Mucosa of gallbladder (tissue), 1 donor: ENCODE measurements around the gene GPBP1. TPM values are rescaled to one million over a fixed set of nuclear protein-coding genes. Genes with fewer than 3 reads are reported as not detected.
A peak's percentile ranks its signal among the peaks of the same experiment; 100 is the strongest.
"Not testable (repeated sequence)": the region's sequence is repeated elsewhere in the genome, so short reads cannot be mapped to it uniquely, and the experiment has no call there.

Source experiments
- DNase-seq: peaks from one replicate; pipeline ENCODE4 v3.0.0-alpha.2; 2020; ENCODE audit warnings: low spot score
- total RNA-seq: library from RNA; stranded (reverse); gene quantifications from one replicate; pipeline ENCODE4 v1.2.1, GENCODE V29; 2021
- donor health status: DM: no; HTN: no; CAD: no.

The GPBP1 gene, protein sequence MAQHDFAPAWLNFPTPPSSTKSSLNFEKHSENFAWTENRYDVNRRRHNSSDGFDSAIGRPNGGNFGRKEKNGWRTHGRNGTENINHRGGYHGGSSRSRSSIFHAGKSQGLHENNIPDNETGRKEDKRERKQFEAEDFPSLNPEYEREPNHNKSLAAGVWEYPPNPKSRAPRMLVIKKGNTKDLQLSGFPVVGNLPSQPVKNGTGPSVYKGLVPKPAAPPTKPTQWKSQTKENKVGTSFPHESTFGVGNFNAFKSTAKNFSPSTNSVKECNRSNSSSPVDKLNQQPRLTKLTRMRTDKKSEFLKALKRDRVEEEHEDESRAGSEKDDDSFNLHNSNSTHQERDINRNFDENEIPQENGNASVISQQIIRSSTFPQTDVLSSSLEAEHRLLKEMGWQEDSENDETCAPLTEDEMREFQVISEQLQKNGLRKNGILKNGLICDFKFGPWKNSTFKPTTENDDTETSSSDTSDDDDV
- total RNA-seq: 64.1 TPM

DNA sequence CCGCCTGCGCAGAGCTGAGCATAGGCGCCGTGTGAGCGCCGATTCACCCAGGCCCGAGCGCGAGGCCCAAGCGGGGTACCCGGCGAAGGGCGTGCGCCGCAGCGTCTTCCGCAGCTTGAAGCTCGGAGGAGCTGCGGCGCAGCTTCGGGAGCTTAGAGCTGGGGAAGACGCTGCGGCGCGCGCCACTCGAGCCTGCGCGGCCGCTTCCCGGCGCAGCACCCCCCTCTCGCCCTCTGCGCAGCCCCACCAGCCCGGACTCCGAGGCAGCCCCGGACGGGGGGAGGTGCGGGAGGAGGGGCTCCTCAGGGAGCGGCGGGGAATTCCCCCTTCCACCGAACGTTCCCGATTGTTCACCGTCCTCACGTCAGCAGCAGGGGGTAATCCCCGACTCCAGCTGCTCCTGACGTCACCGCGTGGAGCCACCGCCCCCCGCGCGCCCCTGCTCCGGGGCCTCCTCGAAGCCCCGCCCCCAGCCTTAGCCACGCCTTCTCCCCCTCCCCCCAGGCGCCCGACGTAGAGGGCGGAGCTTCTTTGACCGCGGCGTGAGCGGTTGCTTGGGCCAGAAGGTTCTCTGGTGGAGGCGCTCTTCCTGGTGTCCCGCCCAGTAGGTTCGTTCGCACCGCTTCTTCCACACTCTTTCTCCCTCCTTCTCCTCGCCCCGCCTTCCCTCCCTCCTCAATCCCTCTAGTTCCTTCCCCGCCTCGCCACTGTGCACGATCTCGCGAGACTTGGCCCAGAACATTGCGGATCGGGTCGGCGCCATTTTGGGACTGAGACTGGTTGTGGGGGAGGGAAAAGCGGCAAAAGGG, at the start of gene GPBP1:
TSS of gene GPBP1 (plus strand) at position 741 of the 809 bp plus-strand sequence. CDS start 40,072 bp downstream, outside the sequence.
- peak; percentile 99 for DNase-seq

DNA sequence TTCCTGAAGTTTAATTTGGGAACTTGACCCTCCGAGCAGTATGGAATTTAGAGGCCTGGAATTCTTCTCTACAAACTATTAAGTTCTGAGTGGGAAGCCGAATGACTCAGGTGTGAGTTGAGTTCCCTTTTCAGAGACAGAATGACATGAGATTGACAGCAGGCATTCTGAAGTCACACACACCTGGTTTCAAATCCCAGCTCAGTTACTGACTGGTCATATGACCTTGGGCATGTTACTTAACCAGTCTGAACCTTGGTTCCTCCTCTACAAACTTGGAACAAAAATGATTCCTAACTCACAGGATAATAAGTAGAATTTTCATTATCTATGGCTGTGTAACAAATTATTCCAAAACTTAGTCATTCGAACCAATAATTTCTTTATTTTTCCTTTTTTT, 45.5 kb upstream of the GPBP1 start:
- no peak for DNase-seq

DNA sequence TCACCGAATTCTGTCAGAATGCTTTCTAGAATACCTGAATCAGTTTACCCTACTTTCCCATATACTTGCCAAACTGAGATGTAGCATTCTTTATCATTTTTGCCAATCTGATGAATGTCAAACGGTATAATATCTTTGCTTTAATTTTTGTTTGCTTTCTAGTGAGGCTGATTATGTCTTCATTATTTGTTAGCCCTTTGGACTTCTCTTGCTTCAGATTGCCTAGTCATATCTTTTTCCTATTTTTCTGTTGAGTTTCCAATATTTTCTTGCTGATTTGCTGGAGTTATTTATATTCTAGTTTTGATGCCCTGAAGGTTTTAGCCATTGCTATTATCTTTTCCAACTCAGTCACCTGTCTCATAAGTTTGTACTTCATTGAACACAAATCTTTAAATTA, 40.3 kb upstream of the GPBP1 start:
- no peak for DNase-seq

DNA sequence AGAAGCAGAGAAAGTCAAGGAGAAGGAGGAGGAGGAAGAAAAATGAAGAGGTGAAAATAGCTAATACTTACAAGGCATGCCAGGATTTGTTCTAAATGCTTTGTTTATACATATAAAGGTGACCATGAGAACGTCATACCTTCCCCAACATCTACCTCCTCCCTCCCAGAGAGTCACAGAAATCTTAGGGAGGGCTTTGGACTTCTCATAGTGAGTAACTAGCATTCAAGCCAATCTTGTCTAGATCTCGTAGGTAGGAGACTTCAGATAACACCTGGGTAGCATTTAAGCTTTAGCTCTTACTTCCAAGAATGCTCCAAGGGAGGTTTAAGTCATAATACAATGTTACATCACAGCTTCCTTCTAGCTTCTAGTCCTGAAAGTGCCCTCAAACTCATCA, 36.5 kb upstream of the GPBP1 start:
- DNase-seq: no peak

DNA sequence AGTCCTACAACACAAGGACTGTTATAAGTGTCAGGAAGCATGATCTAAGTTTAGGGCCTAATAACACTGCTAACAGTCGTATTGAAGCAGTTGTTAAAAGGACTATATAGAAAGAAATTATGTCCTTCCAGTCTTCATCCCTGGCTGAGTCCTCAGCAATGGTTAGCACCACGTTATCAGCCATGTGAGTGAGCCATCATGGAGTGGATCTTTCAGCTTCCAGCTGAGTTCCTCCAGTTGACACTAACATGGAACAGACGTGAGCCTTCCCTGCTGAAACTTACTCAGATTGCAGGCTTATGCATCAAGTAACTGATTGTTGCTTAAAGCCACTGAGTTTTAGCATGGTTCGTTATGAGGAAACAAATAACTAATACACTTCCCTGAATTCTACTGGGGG, 21.5 kb upstream of the GPBP1 start:
- DNase-seq: no peak

DNA sequence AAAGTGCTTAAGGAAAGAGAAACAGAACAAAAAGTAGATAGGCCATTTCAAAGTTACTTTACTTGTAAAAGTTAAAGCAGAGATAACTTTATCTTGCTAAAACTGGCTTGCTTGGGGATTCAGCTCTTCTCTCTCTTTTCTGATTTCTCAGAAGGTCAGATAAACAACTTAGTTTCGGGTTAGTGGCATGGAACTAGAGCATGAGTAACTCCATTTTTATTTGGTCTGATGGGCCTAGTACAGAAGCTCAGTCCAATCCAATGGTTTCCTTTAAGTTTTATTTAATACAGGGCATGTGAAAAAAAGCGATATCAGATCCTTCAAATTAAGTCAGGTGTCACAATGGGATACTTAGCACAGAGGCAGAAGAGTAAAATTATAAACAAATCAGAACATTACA, 18.8 kb upstream of the GPBP1 start:
- no peak for DNase-seq

DNA sequence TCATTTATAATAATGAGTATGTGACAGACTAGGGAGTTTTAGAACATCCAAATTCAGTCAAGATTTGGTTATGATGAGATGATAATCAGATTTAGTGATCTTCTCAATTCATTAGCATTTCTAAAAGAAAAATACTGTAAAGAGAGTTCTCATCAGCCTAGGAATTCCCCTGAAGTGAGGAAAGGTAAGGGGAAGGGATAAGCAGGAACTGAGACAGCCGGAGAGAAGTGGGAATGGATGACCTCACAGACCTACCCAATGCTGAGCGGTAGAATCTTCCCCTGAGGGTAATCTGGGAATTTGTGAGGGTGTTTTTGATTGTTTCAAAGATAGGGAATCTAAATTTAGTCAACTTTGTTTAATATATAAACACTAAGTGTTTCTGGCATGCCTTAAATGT, 16.7 kb upstream of the GPBP1 start:
- DNase-seq: no peak

DNA sequence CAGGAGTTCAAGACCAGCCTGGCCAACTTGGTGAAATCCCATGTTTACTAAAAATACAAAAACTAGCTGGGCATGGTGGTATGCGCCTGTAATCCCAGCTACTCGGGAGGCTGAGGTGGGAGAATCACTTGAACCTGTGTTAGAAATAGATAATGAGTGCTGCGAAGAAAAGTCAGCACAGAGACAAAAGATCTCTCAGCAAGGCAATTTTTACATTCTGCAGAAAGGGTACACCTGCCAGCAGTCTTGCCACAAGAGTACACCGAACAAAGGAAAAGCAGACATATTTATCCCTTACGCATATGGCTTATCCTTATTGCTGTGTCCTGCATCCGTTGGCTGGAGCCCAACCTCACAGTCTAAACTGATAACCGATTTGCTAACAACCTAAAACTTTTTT, 16.2 kb upstream of the GPBP1 start:
- DNase-seq: no peak

DNA sequence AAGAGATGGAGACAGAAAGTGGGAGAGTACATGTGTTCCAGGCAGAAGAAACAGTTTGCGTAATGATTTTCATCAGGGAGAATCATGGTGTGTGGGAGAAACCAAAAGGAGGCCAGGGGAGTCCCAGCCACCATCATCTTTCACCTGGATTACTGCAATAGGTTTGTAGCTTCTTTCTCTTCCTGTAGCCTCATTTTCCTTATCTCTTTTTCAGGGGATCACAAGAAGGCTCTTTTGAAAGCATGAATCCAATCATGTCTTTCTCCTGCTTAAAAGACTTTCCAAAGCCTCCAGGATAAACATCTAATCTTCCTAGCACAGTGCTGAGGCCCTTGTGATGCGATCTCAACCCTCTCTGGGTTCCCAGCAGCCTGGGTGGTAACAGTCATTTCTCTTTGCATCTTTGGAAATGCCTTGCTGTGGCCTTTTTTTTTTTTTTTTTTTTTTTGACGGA, 10.3 kb upstream of the GPBP1 start:
- DNase-seq: no peak

DNA sequence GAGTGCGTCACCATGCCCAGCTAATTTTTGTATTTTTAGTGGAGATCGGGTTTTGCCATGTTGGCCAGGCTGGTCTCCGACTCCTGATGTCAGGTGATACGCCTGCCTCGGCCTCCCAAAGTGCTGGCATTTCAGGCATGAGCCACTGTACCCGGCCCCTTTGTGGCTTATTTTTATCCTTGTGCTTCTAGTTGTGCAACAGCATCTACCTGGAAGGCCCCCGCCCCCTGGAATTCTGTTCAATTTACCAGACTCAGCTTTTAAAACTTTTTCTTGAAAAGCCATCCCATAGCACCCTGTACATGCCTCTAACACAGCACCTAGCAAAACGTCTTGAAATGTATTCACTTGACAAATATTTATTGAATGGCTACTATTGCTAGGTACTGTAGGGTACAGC, 9.7 kb upstream of the GPBP1 start:
- no peak for DNase-seq

DNA sequence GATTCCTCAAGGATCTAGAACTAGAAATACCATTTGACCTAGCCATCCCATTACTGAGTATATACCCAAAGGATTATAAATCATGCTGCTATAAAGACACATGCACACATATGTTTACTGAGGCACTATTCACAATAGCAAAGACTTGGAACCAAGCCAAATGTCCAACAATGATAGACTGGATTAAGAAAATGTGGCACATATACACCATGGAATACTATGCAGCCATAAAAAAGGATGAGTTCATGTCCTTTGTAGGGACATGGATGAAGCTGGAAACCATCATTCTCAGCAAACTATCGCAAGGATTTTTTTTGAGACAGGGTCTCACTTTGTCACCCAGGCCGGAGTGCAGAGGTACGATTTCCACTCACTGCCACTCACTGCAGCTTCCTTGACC, 8.7 kb upstream of the GPBP1 start:
- DNase-seq: not testable (repeated sequence)

DNA sequence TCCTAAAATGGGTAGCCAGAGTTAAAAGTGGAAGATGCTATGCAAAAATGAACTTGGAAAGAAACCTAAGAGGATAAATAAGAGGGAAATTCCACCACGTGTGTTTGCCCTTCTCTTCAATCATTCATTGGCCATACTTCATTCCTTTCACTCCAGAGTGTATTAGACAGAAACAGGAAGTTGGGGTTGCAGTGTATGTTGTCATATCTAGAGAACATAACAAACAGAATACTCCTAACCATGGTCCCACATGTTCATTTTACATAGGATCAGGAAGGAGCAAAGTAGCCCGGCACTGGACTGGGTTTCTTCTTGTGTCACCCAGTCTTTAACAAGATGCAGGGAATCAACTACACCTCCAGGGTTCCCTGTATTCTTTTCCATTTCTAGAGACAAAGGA, 7.6 kb upstream of the GPBP1 start:
- no peak for DNase-seq

DNA sequence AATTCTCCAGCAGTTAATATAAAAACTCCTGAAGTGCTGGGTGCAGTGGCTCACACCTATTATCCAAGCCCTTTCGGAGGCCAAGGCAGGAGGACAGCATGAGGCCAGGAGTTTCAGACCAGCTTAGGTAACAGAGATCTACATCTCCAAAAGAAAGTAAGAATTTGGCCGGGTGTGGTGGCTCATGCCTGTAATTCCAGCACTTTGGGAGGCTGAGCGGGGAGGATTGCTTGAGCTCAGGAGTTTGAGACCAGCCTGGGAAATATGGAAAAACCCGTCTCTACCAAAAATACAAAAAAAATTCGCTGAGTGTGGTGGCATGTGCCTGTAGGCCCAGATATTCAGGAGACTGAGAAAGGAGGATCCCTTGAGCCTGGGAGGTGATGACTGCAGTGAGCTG, 6.7 kb upstream of the GPBP1 start:
- no peak for DNase-seq

DNA sequence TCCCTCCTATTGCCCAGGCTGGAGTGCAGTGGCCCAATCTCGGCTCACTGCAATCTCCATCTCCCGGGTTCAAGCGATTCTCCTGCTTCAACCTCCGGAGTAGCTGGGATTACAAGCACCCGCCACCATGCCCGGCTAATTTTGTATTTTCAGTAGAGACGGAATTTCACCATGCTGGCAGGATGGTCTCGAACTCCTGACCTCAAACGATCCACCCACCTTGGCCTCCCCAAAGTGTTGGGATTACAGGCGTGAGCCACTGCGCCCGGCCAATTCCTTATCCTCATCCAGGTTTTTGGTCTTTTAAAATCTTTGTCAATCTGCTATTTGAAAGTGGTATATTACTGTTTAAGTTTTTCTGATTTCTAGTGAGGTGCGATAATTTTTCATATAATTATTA, 3.7 kb upstream of the GPBP1 start:
- DNase-seq: not testable (repeated sequence)

DNA sequence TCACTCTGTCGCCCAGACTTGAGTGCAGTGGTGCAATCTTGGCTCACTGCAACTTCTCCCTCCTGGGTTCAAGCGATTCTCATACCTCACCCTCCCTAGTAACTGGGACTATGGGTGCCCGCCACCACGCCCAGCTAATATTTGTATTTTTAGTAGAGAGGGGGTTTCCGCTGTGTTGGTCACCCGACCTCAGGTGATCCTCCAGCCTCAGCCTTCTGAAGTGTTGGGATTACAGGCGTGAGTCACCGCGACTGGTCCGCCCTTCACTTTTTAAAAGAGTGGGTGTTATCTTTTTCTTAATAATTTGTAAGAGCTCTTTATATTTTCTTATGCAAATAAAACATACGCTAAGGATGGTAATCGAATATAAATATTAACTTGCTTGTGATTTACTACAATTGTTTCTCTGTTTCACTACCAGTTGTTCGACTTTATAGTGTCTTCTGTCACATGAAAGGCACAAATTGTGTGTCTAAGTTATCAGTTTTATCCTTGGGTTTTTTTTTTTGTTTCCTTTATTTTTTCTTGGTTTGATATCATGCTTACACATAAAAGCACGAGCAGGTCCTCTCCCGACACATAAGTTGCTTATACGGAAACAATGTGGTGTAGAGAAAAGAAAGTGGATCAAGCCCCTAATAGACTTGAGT, 1.9 kb upstream of the GPBP1 start:
- no peak for DNase-seq

DNA sequence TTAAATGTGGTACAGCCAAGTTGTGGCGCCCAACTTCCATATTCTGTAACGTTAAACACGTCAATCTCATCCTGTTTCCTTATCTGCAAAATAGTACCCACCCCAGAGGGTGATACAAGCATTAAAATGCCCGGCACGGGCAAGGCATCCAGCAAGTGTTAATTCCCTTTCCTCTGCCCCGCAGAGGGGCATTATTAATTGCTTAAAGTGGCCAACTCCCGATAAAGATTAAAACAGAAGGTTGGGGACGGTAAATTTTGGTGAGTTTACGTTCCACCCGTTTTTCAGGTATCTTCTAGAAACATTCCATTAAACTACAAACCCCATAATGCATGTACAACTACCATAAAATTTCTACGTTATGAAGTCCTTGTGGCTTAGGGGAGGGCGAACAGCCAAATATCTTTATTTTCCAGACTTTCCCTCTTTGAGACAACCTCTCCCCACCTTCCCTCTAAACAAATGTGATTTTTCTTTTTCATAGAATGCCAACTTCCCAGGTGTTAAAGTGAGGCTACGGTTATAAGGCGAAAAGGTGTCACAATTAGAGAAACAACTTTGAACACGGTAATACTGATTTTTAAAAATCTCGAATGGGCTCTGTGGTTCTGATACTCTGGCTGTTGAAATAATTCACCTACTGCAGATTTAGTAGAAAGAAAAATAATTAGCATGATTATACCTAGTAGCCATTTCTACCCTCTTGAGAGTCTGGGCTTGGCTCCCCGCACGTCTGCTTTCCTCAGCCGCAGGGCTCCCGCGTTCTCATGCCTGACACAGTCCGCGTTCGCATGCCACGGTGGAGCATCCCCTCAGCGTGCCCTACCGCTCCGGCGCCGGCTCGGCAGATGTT, 1.2 kb upstream of the GPBP1 start:
- DNase-seq: no peak

DNA sequence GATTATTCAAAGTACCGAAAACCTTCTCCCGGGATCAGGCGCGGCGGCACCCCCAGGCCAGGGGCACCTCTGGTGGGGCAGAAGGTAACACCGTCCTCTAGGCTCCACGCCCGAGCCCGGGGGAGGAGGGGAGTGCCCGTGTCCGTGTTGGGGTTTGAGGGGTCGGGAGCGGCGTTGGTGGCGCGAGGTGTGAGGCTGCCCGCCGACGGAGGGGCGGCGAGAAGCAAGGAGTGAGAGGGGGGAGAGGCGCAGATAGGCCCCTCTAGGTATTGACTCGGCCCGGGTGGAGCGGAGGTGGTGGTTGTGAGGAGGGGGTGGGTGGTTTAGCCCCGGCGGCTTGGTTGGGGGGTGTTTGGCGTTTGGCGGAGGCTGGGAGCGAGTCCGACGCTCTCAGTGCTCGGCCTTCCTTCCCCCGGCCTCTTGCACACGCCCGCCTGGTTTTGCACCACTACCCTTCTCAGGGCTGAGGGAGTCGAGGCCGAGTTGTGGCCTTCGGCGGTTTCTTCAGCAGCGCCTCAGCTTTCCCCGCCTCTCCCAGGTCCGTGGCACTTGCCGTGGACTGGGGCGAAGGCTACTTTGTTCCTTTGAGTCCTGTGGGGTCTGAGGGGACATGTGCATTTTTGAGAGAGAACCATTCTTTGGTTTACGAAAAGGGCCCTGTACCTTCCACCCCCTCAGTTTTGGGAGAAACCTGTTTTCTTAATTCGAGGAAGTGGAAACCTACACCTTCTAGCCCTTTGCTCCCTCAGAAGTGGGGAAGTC, 450 bp downstream of the GPBP1 start:
- DNase-seq: peak; percentile 21

DNA sequence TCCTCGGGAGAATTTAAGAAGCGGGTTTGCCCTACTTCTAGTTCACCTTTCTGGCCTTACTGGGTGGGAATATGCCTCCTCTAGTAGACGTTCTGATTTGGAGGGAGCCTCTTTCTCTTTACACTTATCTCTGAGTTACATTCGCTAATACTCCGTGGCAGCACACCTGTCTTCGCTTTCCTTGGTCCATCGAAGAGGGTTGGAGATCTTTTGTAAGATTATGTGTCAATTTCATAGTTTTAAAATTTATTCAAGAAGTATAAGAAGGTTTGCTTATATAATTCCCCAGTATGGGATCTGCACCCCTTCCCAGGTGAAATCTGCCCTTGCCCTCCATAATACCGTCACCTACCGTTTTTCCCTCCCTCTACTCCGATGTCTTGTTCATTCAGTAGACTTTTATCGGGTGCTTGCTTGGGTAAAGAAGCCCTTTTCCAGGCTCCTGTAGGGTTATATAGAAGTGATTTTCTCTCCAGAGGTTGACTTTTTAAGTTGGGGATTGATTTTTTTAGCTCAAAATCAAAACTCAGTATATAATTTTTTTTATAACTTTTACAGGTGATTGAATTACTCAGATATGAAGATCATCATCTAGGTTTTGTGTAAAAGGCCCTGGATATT, 1.1 kb downstream of the GPBP1 start:
- DNase-seq: no peak

DNA sequence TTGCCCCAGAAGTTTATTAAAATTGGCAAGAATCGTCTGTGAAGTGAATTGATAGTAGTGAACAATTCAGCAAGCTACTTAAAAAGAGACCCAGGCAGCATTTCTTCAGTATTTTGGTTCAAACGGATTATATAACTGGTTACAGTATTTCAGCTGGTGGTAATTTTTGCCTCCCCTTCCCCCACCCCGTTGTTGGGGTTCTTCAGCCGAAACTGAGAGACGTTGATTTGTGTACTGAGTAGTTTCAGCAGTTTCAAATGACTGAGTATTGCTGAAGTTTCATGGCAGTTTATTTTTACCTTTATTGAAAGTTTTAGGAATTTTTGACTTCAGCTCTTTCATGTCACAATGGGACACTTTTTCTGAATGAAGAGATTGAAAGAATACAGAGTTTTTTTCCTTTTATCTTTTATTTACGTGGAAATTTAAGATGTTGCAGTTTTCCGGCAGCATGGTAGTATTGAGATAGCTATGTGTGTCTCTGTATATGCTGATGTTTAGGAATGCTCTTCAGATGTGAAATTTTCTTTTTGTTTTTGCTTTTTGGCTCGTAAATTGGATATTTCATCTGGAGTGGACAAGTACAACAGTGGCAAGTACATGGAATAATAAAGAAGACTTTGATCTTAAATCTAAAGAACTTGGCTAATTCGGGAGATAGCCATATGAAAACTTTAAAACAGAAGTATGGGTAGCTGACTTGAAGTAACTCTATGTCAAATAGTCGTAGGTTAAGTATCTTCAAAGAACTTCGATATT, 1.9 kb downstream of the GPBP1 start:
- DNase-seq: no peak
